GM12865 (cell line): ENCODE measurements around the gene TRAM2.

Experiments
- DNase-seq: peaks from one replicate; pipeline ENCODE4 v3.0.0; 2010; ENCODE audit warnings: low read depth
- H3K4me3 ChIP-seq: 2 replicates; pipeline ENCODE4 v1.5.1; 2011; ENCODE audit warnings: mild to moderate bottlenecking, low read depth, low read length, control low read depth
- TF ChIP-seq, protein P1 (sequence below): IDR thresholded peaks from 2 replicates; pipeline ENCODE4 v1.5.1; 2011; ENCODE audit warnings: low read length, control low read depth, low read depth, inconsistent platforms; ENCODE audit not compliant: insufficient read depth; ENCODE audit errors: missing control alignments

Gene TRAM2

DNA sequence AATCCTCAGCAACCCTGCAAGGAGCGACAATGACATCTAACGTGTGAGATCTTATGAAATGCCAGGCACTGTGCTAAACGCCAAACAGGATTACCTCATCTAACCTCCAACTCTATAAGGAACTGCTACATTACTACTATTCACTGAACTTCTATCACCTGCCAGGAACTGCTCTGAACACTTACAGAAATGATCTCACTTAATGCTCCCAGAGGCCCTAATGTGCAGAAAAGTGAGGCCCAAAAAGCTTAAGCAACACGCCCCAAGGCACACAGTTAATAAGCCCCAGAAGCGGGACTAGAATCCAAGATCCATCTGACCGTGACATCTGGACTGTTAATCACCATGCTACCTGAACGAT, 28.5 kb downstream of the TRAM2 start:
- TF ChIP-seq, protein P1, sequence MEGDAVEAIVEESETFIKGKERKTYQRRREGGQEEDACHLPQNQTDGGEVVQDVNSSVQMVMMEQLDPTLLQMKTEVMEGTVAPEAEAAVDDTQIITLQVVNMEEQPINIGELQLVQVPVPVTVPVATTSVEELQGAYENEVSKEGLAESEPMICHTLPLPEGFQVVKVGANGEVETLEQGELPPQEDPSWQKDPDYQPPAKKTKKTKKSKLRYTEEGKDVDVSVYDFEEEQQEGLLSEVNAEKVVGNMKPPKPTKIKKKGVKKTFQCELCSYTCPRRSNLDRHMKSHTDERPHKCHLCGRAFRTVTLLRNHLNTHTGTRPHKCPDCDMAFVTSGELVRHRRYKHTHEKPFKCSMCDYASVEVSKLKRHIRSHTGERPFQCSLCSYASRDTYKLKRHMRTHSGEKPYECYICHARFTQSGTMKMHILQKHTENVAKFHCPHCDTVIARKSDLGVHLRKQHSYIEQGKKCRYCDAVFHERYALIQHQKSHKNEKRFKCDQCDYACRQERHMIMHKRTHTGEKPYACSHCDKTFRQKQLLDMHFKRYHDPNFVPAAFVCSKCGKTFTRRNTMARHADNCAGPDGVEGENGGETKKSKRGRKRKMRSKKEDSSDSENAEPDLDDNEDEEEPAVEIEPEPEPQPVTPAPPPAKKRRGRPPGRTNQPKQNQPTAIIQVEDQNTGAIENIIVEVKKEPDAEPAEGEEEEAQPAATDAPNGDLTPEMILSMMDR = no peak
- DNase-seq = no peak
- H3K4me3 ChIP-seq = no peak overlapping the region

DNA sequence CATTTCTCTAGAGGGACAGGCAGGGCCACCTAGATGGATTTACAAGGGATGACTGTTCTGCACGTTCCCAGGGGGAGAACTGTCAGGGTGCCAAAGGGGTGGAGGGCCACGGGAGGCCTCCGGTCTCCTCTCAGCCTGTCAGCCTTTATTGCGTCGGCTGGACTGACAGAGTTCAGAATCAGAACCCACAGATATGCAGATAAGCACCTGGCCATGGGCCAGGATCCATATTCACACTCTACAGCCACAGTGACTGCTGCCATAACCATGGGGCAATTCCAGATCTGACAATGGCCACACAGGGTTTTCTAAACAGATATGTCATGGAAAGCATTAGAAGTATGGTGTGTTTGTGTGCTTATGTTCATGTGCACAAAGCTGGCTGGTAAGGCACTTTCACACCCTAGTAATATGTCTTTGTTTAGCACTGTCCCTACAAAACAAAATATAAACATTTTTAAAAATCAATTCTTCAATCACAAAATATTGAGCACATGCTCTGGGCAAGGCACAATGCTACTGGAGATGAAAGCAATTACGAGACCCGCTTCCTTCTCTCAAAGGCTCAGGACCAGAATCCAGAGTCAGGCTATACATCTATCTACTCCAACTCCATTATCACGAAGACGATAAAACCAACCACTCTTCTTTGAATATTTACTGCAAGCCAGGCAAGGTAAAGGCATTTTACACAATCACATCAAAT, 29.1 kb downstream of the TRAM2 start:
- TF ChIP-seq, protein P1 = no peak

DNA sequence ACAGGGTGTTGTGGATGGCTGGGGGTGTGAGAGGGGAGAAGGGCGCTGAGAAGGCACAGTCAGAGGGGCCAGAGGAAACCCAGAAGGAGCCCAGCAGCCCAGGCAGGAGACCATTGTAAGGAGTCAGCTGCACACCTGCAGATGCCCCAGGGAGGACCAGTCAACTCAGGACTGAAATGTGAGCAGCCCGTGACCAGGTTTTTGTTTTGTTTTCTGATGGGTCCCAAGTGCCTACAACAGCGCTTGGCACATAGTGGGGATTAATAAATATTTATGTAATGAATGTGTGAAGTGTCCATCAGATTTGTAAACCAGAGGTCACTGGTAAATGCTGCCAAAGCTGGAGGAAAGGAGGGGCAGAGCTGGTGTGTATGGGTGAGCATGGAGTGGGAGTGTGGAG, 30.2 kb downstream of the TRAM2 start:
- DNase-seq = peak; percentile 83
- no peak overlapping the region for H3K4me3 ChIP-seq
- TF ChIP-seq, protein P1 = no peak

More for the DNA sequence above, 29.1 kb downstream of the TRAM2 start:
- no peak overlapping the region for H3K4me3 ChIP-seq
- no peak for DNase-seq

DNA sequence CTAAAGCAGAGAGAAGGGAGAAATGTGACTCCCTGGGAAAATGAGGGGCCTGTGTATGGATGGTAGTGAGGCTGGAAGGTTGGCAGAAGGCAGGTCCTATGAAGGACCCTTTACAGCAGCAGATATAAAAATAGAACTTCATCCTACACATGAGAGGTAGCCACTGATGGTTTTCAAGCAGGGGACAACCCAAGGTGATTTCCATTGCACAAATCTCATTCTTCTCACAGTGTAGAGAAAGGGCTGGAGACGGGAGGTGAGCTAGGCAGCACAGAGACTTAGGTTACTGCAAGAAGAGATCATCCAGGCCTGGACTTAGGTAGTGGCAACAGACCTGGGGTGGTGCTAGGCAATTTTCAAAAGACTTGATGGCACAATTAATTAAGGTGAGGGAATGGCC, 30.7 kb downstream of the TRAM2 start:
- peak; percentile 57 for DNase-seq
- H3K4me3 ChIP-seq = no peak overlapping the region
- TF ChIP-seq, protein P1 = no peak

DNA sequence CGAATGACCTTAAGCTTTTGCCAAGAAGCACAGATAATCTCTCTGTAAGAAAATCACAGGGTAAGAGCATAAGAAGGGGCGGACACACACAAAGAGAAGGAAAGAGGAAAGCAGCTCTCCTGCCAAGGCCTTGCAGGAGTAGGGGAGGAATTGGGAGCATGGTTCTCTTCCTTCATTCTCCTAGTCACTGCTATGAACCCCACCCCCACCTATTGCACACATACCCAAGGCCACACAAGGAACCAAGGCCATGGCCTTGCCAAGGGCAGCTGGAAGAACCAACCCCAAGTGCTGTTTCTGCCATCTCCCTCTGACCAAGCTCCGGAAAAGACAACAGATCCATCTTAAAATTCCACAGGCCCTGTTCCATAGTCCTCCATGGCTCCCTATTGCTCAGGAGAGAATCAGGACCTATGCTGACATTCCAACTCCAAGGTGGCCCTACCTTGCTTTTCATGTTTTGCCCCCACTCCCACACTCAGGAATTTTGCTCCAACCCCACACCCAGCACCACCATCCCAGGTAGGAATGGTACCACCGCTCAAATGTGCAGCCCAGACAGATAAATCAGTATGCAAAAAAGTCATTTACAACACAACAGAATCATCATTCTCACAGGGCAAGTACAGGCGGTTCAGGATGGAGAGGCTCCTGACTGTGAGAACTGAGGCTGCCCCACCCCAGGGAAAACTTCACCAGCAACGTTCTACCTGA, 31.3 kb downstream of the TRAM2 start:
- no peak overlapping the region for H3K4me3 ChIP-seq
- peak; percentile 30 for DNase-seq
- TF ChIP-seq, protein P1 = no peak

DNA sequence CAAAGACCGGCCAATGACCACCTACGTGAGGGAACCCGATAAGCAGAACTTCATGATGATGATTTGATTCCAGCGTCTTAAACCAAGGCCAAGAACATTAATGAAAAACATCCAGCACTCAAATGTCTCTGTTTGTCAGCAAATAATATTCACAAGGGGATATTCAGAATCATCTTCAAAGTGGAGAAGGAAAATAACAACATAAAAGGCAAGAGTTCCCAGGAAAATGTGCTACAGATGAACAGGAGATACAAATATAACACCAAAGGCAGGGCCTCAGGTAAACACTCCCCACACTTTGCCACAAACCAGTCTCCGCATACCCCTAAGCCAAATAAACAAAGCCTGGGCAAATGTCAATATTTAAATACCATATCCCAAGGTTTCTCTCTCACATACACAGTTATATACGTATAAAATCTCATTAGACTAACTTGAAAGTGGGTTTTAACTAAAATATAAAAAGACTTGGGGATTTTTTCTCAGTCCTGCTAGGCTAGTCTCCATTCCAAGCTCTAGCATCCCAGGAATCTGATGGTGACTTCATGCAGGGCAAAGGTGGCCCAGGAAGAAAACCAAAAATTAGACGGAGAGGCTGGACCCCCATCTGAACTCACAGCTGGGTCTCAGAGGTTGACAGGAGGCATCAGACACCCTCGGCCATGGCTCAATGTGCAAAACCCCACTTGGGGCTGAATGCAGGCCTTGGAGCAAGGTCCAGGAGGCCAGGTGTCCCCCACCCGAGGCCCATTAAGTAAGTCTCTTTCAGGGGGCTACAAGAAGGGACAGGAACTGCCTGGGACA, 32.1 kb downstream of the TRAM2 start:
- H3K4me3 ChIP-seq = no peak overlapping the region
- TF ChIP-seq, protein P1 = no peak
- DNase-seq = no peak
